PFSK-1 (cell line): ENCODE data around the gene ZNF837.

ENCODE experiments used
- FOXP2 ChIP-seq: optimal IDR thresholded peaks from 2 replicates; pipeline ENCODE3; 2011; ENCODE audit warnings: borderline replicate concordance, control low read depth, inconsistent platforms; ENCODE audit not compliant: insufficient read depth; ENCODE audit errors: extremely low read length, extremely low read depth
- POLR2AphosphoS5 ChIP-seq: IDR thresholded peaks from 2 replicates; pipeline ENCODE4 v1.6.1; 2012; ENCODE audit warnings: low read depth, mild to moderate bottlenecking, control low read depth, low read length, moderate library complexity
- SIN3A ChIP-seq: IDR thresholded peaks from 2 replicates; pipeline ENCODE4 v1.6.1; 2012; ENCODE audit warnings: mild to moderate bottlenecking, low read length, moderate library complexity, borderline replicate concordance; ENCODE audit not compliant: insufficient read depth
- TAF1 ChIP-seq: IDR thresholded peaks from 2 replicates; pipeline ENCODE4 v1.6.1; 2012; ENCODE audit warnings: low read length, control low read depth, borderline replicate concordance; ENCODE audit not compliant: insufficient read depth
- TF ChIP-seq, protein P1 (sequence below), 2 experiments: IDR thresholded peaks; 2 replicates each; pipeline versions ENCODE4 v1.6.1 to v1.8.0; 2011 to 2012; ENCODE audit warnings: low read depth in 2 of 2, low read length in 2 of 2, control low read depth in 1 of 2, inconsistent platforms in 1 of 2, mild to moderate bottlenecking in 1 of 2, moderate library complexity in 1 of 2; ENCODE audit not compliant: insufficient read depth in 1 of 2

The ZNF837 gene

DNA sequence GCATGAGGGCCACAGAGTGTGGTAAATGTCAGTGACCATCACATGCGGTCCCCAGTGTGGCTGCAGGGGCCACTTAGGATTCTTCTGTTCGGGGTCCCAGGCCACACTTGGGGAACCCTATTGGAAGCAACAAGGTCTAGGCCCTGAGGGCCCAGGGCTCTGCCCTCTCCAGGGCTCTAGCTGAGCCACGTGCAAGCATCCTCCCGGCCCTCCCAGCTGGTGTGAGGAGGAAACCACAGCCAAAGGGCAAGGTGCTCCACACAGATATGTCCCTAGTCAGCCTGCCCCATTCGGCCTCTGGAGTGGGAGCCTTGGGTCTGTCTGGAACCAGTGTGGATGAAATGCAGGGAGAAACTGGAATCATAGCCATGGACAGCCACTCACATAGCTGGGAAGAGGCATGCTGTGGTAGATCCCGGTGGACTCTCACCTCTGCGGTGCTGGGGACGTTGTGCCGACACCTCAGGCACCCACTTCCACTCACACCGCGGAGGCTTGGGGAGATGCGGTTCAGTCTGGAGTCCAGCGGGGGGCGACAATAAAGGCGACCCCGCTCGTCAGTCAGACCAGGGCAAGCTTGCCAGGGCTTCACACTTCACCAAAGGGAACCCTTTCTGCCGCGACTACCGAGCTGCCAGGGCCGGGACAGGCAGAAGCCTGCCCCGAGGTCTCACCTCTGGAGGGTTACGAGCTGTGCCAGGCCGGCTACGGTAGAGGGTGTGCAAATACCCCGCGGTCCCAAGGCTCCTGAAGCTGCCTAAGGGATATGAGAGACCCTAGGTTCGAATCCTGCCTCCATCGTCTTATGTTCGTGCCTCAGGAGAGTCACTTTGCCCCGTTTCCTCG is 14.0 kb downstream of the ZNF837 start:
- TF ChIP-seq, protein P1, sequence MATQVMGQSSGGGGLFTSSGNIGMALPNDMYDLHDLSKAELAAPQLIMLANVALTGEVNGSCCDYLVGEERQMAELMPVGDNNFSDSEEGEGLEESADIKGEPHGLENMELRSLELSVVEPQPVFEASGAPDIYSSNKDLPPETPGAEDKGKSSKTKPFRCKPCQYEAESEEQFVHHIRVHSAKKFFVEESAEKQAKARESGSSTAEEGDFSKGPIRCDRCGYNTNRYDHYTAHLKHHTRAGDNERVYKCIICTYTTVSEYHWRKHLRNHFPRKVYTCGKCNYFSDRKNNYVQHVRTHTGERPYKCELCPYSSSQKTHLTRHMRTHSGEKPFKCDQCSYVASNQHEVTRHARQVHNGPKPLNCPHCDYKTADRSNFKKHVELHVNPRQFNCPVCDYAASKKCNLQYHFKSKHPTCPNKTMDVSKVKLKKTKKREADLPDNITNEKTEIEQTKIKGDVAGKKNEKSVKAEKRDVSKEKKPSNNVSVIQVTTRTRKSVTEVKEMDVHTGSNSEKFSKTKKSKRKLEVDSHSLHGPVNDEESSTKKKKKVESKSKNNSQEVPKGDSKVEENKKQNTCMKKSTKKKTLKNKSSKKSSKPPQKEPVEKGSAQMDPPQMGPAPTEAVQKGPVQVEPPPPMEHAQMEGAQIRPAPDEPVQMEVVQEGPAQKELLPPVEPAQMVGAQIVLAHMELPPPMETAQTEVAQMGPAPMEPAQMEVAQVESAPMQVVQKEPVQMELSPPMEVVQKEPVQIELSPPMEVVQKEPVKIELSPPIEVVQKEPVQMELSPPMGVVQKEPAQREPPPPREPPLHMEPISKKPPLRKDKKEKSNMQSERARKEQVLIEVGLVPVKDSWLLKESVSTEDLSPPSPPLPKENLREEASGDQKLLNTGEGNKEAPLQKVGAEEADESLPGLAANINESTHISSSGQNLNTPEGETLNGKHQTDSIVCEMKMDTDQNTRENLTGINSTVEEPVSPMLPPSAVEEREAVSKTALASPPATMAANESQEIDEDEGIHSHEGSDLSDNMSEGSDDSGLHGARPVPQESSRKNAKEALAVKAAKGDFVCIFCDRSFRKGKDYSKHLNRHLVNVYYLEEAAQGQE (IDR thresholded peaks at IDR 0.05; ENCODE audit: insufficient read depth in 1 of 2, low read depth in 2 of 2, low read length in 2 of 2): no peak
- TF ChIP-seq POLR2AphosphoS5 (no peak), SIN3A (no peak), FOXP2 (no peak), TAF1 (no peak)

DNA sequence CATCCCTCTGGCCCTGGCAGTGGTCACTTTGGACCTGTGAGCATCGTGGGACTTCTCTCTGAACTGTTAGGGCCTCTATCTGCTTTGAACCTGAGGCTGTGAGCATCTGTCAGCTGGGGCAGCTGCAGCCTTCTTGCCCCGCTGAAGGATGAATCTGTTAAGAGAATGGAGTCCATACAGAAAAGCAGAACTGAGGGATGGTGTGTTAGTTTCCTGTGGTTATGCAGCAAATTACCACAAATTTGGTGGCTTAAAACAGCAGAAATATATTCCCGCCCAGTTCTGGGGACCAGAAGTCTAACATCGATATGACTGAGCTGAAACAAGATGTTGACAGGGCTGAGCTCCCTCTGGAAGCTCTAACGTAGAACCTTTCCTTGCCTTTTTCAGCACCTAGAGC is 16.7 kb downstream of the ZNF837 start:
- TF ChIP-seq, protein P1 (IDR thresholded peaks at IDR 0.05; ENCODE audit: insufficient read depth in 1 of 2, low read depth in 2 of 2, low read length in 2 of 2): no peak
- no peak for TF ChIP-seq SIN3A
- no peak for TF ChIP-seq FOXP2
- no peak for TF ChIP-seq POLR2AphosphoS5
- TF ChIP-seq TAF1: no peak

DNA sequence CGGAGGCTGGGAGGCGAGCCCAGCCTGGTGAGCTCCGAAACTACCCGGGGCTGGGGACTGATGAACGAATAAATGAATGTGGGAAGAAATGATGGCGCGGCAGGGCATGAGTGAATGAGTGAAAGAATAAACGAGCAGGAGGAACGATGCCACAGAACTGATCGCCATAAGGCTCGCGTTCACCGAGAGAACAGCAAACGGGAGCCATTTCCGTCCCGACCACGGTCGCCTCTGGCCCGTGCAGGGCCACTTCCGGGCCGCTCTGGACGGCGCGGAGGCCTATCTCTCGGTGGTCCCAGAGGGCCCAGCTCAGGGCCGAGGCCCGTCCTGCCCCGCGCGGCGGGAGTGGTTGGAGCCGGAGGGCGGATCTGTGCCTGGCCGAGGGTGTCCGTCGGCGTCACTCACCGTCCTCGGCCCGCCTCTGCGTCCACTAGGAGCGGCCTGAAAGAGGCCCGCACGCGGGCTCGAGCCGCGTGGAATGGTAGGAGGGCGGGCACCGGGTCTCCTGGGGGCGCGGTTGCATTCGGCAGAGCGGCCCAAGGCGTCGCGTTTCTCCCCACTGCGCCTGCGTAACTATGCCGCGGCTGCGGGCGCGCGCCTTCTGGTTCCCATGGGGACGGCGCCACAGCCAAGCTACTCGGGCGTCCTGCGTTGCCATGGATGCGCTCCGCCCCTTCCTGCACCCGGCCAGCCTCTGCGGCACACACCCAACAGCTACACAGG is 18.4 kb downstream of the ZNF837 start, which contains the start of gene ZNF497:
TSS of gene ZNF497 (minus strand) at position 480 of the 723 bp plus-strand sequence. CDS start 5,116 bp downstream, outside the sequence.
- TF ChIP-seq, protein P1 (IDR thresholded peaks at IDR 0.05; ENCODE audit: insufficient read depth in 1 of 2, low read depth in 2 of 2, low read length in 2 of 2): peak in 1 of 2 experiments; percentile 45; a peak in 1 of 4 replicates
- peak; percentile 90 for TF ChIP-seq POLR2AphosphoS5
- peak; percentile 92; the same call in 1 of the 2 replicates for TF ChIP-seq TAF1
- peak; percentile 91; the same call in 1 of the 2 replicates for TF ChIP-seq SIN3A
- TF ChIP-seq FOXP2: peak; percentile 96

DNA sequence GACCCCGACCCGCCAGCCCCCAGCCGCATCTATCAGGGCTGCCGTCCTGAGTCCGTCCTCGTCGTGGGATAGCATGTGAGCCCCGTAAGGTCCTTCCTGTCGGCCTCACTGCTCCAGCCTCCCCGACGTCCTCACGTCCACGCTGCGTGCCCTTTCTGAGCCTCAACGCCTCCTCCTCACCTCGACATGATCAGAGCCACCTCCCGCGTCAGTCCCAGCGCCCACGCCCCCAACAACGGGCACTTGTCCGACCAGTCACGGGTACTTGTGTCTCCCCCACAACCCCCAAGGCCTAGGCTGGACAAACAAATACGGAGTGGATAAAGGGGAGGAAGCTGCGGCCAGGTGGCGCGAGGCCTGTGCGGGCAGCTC is 18.9 kb downstream of the ZNF837 start:
- TF ChIP-seq TAF1 (no peak), FOXP2 (peak; percentile 53)

DNA sequence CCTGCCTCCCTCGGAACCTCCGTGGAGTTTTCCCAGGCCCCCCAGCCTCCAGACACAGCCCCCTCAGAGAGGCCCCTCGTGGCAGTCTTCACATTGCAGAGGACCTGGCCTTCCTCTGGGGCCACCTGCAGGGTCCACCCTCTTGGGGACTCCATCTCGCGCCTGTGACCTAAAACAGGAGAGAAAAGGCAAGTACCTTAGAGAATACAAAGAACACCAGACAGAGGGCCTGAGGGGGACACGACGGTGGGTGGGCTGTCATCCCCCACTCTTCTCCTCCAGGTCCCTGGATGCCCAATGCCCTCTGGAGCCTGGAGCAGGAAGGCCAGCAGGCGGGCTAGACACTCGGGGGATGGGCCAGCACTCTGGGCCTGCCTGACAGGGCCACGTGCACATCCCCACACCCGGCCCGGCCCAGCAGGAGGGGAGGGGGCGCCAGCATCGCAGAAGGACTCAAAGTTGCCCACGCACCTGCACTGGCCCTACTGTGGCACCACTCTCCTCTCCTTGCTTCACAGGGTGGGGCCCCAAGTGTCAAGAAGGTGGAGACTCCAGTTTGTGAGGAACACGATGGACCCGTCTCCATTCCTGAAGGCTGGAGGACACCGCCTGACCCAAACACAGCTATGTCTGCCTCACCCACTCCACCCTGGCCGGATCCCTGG is 23.2 kb downstream of the ZNF837 start:
- TF ChIP-seq SIN3A: no peak
